Measurements from ENCODE around the gene CATSPERB. TPM values are rescaled to one million over a fixed set of nuclear protein-coding genes. Genes with fewer than 3 reads are reported as not detected.

Gene CATSPERB
- total and polyA plus RNA-seq, 2 of the 8 experiments (the other 6 are each of a cell fraction or from before 2014, with no cell fraction given) = 0.11 to 0.30 TPM

GRCh38 chr14:91614187-91614586, 117.7 kb downstream of the CATSPERB start:
- no peak overlapping the region for H3K4ac ChIP-seq (replicated peaks; ENCODE audit: insufficient read length, low read depth, low read length)
- no peak overlapping the region for H3K18ac ChIP-seq (ENCODE audit: extremely low read depth, low read length)
- DNase-seq (ENCODE audit: low read depth in 1 of 2, low spot score in 2 of 2) = no peak
- ChIA-PET CTCF (ENCODE audit: partially characterized antibody) (interaction anchor here (0.9 kb wide), 1 partner anchor 291 kb away, joined by 3 read pairs; no protein-coding TSS in a partner anchor), POLR2A (ENCODE audit: partially characterized antibody) (no interaction called here)
- H2BK20ac ChIP-seq (ENCODE audit: low read length) = no peak overlapping the region
- no peak overlapping the region for H2BK15ac ChIP-seq (ENCODE audit: low read length)
- no peaks in the 10 kb centered on the region for H3K27me3 ChIP-seq (replicated peaks in 1 of 4; ENCODE audit: control insufficient read depth in 3 of 4, extremely low read depth in 1 of 4, insufficient read depth in 3 of 4, low read length in 3 of 4)
- H3K4me1 ChIP-seq (replicated peaks in 1 of 4; ENCODE audit: control insufficient read depth in 3 of 4, insufficient read depth in 4 of 4, low read length in 3 of 4) = peaks cover 0 to 2% (median 0%) of the 10 kb centered on the region in 4 experiments; a peak in 1 of 7 replicates
- no peak overlapping the region for H3K27ac ChIP-seq (ENCODE audit: low read depth, low read length)
- no peak overlapping the region for H3K4me3 ChIP-seq (ENCODE audit: extremely low read depth in 1 of 4, insufficient read depth in 2 of 4, low read depth in 3 of 4, low read length in 4 of 4)
- no peak overlapping the region for H3K14ac ChIP-seq (ENCODE audit: insufficient read length)
- no peak overlapping the region for H2BK120ac ChIP-seq (replicated peaks; ENCODE audit: low read depth, low read length)
- no peak overlapping the region for H3K9ac ChIP-seq (replicated peaks in 1 of 4; ENCODE audit: extremely low read depth in 1 of 4, low read depth in 3 of 4, low read length in 3 of 4)
- no peak overlapping the region for H3K56ac ChIP-seq (replicated peaks; ENCODE audit: insufficient read length, low read depth, low read length)
- no peak overlapping the region for H4K91ac ChIP-seq (replicated peaks; ENCODE audit: insufficient read length, low read length)
- H4K5ac ChIP-seq (ENCODE audit: insufficient read length, low read depth, low read length) = no peak overlapping the region
- no peak for FAIRE-seq
- H2AFZ ChIP-seq (ENCODE audit: low read length) = 0 out of 2 replicates have a peak overlapping the region, but pooled peaks have one; percentile 10
- TF ChIP-seq BACH1 (IDR thresholded peaks at IDR 0.05; ENCODE audit: low read length) = peak; percentile 71
- TF ChIP-seq CREB1 (IDR thresholded peaks at IDR 0.05) = no peak
- peaks cover 4 to 6% of the 10 kb centered on the region in 2 experiments; a peak in 2 of 4 replicates for H3K9me3 ChIP-seq (ENCODE audit: insufficient read depth in 2 of 2, low read depth in 1 of 2, low read length in 1 of 2)
- WGBS, 2 experiments (ENCODE audit: extremely low coverage in 1 of 2, insufficient coverage in 1 of 2, insufficient read length in 1 of 2, insufficient replicate concordance in 2 of 2, low coverage in 1 of 2, low lambda C conversion rate in 2 of 2, missing lambda C conversion rate in 1 of 2) = 50% methylated on average over 2 of the region's 2 CpGs; no CpG with 5 or more reads in 1 of the 2 experiments
- no peaks in the 10 kb centered on the region for H3K23me2 ChIP-seq (ENCODE audit: low read depth, low read length)
- no peaks in the 10 kb centered on the region for H4K20me1 ChIP-seq (replicated peaks in 1 of 2; ENCODE audit: control insufficient read depth in 1 of 2, insufficient read depth in 2 of 2, low read length in 2 of 2)
- no peak overlapping the region for H2BK12ac ChIP-seq (ENCODE audit: low read depth, low read length)
- H3K36me3 ChIP-seq (ENCODE audit: control insufficient read depth in 2 of 4, insufficient read depth in 4 of 4, low read length in 3 of 4) = no peaks in the 10 kb centered on the region
- no peak overlapping the region for H3K23ac ChIP-seq (ENCODE audit: insufficient read length)
- H3K4me2 ChIP-seq (ENCODE audit: insufficient read depth in 1 of 2, low read depth in 2 of 2, low read length in 2 of 2) = no peak overlapping the region
- no peak overlapping the region for H2BK5ac ChIP-seq (ENCODE audit: low read depth, low read length)
- H2AK5ac ChIP-seq (ENCODE audit: low read depth, low read length) = no peak overlapping the region
- H3K79me1 ChIP-seq (ENCODE audit: low read depth, low read length) = no peaks in the 10 kb centered on the region
- no peak overlapping the region for H4K8ac ChIP-seq (ENCODE audit: extremely low read depth, insufficient read depth, low read length)
- H3K79me2 ChIP-seq (ENCODE audit: control insufficient read depth in 1 of 2, insufficient read depth in 2 of 2, low read length in 2 of 2) = no peaks in the 10 kb centered on the region

Data from H1 (cell line).